AG04450 (cell line): ENCODE data around the gene CKB. TPM values are rescaled to one million over a fixed set of nuclear protein-coding genes. Genes with fewer than 3 reads are reported as not detected.
A peak's percentile ranks its signal among the peaks of the same experiment; 100 is the strongest.

Experiments used
- CTCF ChIA-PET: fragments of 300-600, 350-600 bp; formaldehyde crosslinking; extraction: SDS; loops from one replicate; lab custom pipeline; 2022; ENCODE audit warnings: antibody characterized with exemption, inconsistent platforms; lab: Charles Lee
- POLR2A ChIA-PET: fragments of 350-600 bp; formaldehyde crosslinking; extraction: SDS; loops from one replicate; lab custom pipeline; 2021; ENCODE audit warnings: antibody characterized with exemption, inconsistent platforms; lab: Yijun Ruan, JAX
- DNase-seq: peaks from one replicate; pipeline ENCODE4 v3.0.0-alpha.2; 2011; ENCODE audit warnings: low read depth, low spot score
- H3K27ac ChIP-seq: one replicate; pipeline ENCODE4 v1.5.1; 2012; ENCODE audit warnings: low read depth, low read length, control low read depth
- H3K27me3 ChIP-seq: one replicate; pipeline ENCODE4 v1.6.0; 2012; ENCODE audit warnings: low read length; ENCODE audit not compliant: control insufficient read depth, insufficient read depth
- H3K4me3 ChIP-seq: 2 replicates; pipeline ENCODE4 v1.5.1; 2011; ENCODE audit warnings: mild to moderate bottlenecking, low read depth, low read length, control low read depth
- H3K9me3 ChIP-seq: 2 replicates; pipeline ENCODE4 v1.5.1; 2012; ENCODE audit warnings: low read length; ENCODE audit not compliant: control insufficient read depth, insufficient read depth
- polyA plus RNA-seq: library from polyadenylated mRNA; depleted of rRNA; stranded (reverse); fragments of >200 nt; gene quantifications from 2 replicates; pipeline ENCODE4 v1.2.3, GENCODE V29; 2011
- TF ChIP-seq, protein P1 (sequence below): IDR thresholded peaks from 2 replicates; pipeline ENCODE4 v1.5.1; 2011; ENCODE audit warnings: low read depth, low read length, control low read depth, inconsistent platforms

Gene CKB
- polyA plus RNA-seq, 1 experiment, result 11.7 TPM

DNA sequence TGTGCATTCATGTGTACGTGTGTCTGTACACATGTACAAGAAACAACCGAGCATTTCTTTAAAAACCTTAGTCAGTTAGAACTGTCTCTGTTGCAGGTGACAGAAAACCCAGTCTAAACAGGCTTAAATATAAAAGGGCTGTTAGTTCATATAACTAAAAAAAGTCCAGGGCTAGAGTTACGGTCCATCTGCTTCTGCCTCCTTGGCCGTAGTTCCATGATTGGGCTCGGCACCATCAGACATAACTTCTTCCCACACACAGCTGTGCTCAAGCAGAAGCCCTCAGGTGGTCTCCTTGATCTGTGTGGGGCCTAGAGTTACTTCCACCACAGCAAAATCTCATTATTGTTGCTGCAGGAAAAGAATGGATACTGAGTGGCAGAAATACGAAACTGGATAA is 34.6 kb downstream of the CKB start:
- DNase-seq, result no peak
- H3K27ac ChIP-seq, result no peak overlapping the region
- no peak overlapping the region for H3K4me3 ChIP-seq
- CTCF ChIA-PET, result interaction anchor here (4.3 kb wide), 1 partner anchor 11 kb away, joined by 26 read pairs; no protein-coding TSS in a partner anchor
- no peaks in the 10 kb centered on the region for H3K9me3 ChIP-seq
- H3K27me3 ChIP-seq, result no peaks in the 10 kb centered on the region
- POLR2A ChIA-PET, result no interaction called here
- TF ChIP-seq, protein P1, sequence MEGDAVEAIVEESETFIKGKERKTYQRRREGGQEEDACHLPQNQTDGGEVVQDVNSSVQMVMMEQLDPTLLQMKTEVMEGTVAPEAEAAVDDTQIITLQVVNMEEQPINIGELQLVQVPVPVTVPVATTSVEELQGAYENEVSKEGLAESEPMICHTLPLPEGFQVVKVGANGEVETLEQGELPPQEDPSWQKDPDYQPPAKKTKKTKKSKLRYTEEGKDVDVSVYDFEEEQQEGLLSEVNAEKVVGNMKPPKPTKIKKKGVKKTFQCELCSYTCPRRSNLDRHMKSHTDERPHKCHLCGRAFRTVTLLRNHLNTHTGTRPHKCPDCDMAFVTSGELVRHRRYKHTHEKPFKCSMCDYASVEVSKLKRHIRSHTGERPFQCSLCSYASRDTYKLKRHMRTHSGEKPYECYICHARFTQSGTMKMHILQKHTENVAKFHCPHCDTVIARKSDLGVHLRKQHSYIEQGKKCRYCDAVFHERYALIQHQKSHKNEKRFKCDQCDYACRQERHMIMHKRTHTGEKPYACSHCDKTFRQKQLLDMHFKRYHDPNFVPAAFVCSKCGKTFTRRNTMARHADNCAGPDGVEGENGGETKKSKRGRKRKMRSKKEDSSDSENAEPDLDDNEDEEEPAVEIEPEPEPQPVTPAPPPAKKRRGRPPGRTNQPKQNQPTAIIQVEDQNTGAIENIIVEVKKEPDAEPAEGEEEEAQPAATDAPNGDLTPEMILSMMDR, result no peak

DNA sequence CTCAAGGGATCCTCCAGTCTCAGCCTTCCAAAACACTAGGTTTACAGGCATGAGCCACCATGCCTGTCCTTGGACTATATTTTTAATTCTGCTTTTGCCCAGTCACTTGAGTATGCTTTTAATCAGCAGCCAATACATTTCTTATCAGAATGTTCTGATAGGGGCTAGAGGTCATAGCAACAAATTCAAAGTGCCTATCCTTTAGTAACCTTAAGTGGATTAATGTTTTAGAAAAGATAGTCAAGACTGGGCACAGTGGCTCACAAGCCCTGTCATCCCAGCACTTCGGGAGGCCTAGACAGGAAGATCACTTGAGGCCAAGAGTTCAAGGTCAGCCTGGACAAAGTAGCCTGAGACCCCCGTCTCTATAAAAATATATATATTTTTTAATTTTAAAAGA is 37.1 kb downstream of the CKB start:
- ChIA-PET CTCF (interaction anchor here (0.7 to 1.0 kb wide), 2 partner anchors 79 to 91 kb away, joined by 3 to 4 read pairs; no protein-coding TSS in a partner anchor), POLR2A (no interaction called here)
- H3K9me3 ChIP-seq, result no peaks in the 10 kb centered on the region
- H3K27ac ChIP-seq, result no peak overlapping the region
- no peaks in the 10 kb centered on the region for H3K27me3 ChIP-seq
- DNase-seq, result no peak
- H3K4me3 ChIP-seq, result no peak overlapping the region
- TF ChIP-seq, protein P1, result no peak

DNA sequence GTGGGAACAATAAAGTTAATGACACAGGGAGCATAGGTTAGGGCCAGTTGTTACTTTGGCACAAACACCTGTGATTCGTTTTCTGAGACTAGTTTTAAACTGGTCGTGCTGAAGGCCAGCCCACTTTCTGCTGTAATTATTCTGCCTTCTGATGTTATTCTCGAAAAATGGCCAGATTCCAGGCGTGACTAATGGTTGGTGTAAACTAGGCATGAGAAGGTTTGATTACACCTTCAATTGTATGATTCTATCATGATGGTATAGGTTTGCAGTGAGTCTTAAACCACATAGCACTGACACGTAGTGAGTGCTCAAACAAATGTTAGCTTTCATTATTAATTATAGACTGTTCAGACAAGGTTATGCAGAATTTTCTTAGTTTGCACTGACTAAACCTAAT is 39.0 kb downstream of the CKB start:
- peak overlapping the region; percentile 79 for H3K27ac ChIP-seq
- TF ChIP-seq, protein P1, result no peak
- peak; percentile 80 for DNase-seq
- H3K27me3 ChIP-seq, result no peaks in the 10 kb centered on the region
- H3K9me3 ChIP-seq, result no peaks in the 10 kb centered on the region
- CTCF ChIA-PET, result no interaction called here
- POLR2A ChIA-PET, result interaction anchor here (0.6 kb wide), 1 partner anchor 140 kb away, joined by 3 read pairs; no protein-coding TSS in a partner anchor
- H3K4me3 ChIP-seq, result peak overlapping the region; percentile 18; the same call in 1 of the 2 replicates

DNA sequence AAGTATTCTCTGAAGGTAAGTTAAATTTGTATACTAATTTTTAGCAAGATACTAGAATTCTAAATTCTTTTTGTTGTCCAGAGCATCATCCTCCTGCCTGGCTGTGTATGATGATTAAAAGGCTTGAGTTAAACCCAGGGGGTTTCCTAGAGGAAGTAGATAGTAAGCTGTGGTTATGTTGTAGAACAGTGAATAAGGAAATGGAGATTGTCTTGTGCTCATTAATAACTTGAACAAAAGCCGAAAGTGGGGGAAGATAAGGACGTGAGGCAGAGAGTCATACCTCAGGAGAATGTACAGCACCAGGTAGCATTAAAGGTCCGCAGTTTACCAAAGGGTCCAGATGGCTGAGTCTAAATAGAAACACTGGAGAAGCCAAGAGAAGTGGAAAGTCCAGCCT is 42.0 kb downstream of the CKB start:
- DNase-seq, result no peak
- POLR2A ChIA-PET, result no interaction called here
- H3K9me3 ChIP-seq, result no peaks in the 10 kb centered on the region
- H3K4me3 ChIP-seq, result no peak overlapping the region
- H3K27ac ChIP-seq, result no peak overlapping the region
- CTCF ChIA-PET, result no interaction called here
- TF ChIP-seq, protein P1, result no peak
- no peaks in the 10 kb centered on the region for H3K27me3 ChIP-seq

DNA sequence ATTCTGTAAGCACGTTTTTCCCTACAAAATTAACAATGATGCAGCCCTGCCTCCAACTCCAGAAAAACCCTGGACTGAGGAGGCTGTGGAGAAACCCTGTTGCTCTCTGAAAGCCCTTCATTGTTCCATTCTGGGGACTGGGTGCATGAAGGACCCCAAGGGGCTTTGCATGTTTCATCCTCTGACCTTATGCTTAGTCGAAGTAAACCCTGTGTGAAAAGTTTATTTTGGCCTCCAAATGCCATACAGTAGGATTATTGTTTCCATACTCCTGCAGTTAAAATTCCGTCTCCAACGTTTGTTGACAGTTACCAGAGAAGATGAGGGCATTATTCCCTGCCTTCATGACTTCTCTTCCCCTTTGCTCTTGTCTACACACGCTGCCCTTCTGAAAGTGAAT is 46.0 kb downstream of the CKB start:
- H3K27me3 ChIP-seq, result no peaks in the 10 kb centered on the region
- no peak for DNase-seq
- POLR2A ChIA-PET, result no interaction called here
- H3K4me3 ChIP-seq, result no peak overlapping the region
- H3K27ac ChIP-seq, result no peak overlapping the region
- CTCF ChIA-PET, result no interaction called here
- H3K9me3 ChIP-seq, result no peaks in the 10 kb centered on the region
- TF ChIP-seq, protein P1, result no peak
